Activated CD4-positive, CD25-positive, alpha-beta regulatory T cell (primary cell): ENCODE measurements around the gene USF2.
"Not testable (repeated sequence)": the region's sequence is repeated elsewhere in the genome, so short reads cannot be mapped to it uniquely, and the experiment has no call there.

Experiments
- DNase-seq, 4 experiments: peaks; one replicate each; lab custom pipeline; 2025; lab: John Stamatoyannopoulos, UW

USF2 gene, protein sequence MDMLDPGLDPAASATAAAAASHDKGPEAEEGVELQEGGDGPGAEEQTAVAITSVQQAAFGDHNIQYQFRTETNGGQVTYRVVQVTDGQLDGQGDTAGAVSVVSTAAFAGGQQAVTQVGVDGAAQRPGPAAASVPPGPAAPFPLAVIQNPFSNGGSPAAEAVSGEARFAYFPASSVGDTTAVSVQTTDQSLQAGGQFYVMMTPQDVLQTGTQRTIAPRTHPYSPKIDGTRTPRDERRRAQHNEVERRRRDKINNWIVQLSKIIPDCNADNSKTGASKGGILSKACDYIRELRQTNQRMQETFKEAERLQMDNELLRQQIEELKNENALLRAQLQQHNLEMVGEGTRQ

DNA sequence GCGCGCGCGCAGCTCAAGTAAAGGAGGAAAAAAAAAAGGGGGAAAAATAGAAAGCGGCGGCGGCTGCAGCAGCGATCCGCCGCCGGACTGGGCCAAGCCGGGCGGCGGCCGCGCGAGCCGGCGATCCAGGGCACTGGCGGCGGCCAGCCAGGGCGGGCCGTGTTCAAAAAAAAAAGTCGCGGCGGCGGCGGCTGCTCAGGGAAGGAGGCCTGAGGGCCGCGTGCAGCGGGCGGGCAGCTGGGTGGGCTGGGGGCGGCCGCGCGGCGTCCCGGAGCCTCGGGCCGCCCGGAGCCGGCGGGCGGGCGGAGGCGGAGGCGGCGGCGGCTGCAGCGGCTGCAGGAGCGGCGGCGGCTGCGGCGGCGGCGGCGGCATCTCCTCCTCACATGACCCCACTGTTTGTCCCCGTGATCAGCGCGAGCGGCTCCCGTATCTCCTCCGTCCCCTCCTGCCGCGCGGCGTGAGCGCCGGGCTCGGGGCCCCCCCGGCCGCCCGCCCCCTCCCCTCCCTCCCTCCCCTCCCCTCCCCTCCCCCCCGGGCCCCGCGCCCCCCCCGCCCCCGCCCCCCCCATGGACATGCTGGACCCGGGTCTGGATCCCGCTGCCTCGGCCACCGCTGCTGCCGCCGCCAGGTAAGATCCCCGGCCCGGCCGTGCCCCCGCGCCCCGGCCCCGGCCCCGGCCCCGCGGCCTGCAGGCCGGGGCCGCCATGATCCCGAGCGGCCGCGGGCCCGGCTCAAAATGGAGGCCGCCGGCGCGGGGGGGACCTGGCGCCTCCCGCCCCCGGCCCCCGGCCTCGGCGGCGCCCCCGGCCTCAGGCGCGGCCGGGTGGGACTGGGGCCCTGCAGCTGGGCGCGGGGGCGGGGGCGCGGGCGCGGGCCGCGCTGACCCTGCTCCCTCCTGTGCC, at the start of gene USF2:
USF2 (plus strand) TSS at position 427 of the 902 bp plus-strand sequence; CDS start at position 567, 140 bp downstream.
- peak; percentile 19 to 42 (median 28) for DNase-seq

DNA sequence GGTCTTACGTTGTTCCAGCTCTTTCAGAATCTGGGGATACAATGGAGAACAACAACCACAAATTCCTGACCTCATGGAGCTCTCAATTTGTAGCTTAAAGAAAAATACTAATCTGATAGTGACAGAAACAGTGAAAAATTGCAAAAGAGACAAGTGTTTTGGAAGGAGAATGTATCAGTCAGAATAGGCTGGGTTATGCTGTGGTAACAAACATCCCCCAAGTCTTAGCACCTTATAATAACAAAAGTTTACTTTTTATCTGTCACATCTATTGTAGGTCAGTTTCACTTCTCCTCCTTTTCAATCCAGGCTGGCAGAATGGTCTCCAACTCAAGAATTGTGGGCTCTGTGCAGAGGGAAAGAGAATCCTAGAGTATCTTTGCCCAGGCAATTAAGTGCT, 49.8 kb upstream of the USF2 start:
- no peak for DNase-seq

DNA sequence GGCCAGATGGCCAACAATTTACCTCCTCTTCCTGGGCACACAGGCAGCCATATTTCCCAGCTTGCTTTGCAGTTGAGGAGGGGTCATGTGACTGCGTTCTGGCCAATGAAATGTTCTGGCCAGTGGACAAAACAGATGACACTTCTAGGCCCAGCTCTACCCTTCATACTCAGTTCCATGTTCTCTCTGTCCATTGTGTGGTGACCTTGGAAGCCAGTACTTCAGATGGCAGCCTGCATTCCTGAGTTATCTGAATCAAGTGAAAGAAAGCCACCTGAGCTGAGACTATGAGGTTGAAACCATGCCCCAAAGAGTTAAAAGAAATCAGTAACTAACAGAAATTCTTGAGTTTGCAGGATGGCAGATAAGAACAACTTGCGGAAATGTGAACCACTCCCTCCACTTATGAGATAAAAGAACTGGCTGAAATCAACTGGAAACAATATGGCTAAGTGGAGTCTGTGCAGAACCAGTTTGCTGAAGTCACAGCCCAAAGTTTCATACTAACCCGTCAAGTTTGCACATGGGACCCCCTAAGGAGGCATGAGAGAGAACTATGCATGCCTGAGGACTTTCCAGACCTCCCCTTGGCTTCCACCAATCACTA, 48.3 kb upstream of the USF2 start:
- DNase-seq, result no peak

DNA sequence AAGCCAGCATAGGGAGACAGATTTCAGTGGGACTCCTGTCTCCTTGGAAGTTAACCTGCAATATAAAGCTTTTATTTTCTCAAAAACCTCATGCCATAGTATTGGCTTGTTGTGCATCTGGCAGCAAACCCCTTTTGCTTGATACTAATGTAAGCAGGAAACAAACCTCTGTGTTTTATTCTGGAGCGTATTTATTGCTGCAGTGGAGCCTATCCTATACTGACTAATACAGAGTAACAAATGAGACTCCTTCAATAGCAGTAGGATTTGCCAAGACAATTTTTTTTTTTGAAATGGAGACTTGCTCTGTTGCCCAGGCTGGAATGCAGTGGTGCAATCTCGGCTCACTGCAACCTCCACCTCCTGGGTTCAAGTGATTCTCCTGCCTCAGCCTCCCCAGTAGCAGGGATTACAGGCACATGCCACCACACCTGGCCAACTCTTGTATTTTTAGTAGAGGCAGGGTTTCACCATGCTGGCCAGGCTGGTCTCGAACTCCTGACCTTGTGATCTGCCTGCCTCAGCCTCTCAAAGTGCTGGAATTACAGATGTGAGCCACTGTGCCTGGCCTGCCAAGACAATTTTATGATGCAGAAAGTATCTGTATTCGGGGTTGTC, 47.7 kb upstream of the USF2 start:
- DNase-seq, result not testable (repeated sequence)

DNA sequence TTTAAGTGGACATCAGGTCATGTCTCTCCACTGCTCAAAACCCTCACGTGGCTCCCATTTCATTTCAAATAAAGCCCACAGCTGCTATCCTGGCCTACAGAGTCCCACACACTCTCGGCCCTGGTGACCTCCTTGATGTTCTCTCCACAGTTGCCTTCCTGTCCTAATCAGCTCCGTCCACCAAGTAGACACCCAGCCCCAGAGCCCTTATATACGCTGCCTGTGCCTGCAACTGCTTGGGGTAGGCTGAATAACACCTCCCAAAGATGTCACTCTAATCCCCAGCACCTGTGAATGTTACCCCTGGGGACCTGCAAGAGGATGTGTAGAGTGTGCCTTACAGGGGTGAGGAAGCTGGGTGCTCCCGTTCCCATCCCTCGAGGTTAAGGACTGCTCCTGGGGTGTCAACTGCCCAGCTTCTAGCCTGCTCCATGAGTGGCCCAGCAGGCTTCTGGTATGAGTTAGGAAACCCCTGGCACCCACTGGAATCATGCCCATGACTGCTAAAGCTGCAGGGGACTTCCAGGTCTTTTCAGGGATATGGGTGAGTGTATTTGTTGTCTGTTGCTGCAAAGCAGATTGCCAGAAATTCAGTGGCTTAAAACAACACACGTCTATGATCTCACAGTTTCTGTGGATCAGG, 46.3 kb upstream of the USF2 start:
- no peak for DNase-seq

DNA sequence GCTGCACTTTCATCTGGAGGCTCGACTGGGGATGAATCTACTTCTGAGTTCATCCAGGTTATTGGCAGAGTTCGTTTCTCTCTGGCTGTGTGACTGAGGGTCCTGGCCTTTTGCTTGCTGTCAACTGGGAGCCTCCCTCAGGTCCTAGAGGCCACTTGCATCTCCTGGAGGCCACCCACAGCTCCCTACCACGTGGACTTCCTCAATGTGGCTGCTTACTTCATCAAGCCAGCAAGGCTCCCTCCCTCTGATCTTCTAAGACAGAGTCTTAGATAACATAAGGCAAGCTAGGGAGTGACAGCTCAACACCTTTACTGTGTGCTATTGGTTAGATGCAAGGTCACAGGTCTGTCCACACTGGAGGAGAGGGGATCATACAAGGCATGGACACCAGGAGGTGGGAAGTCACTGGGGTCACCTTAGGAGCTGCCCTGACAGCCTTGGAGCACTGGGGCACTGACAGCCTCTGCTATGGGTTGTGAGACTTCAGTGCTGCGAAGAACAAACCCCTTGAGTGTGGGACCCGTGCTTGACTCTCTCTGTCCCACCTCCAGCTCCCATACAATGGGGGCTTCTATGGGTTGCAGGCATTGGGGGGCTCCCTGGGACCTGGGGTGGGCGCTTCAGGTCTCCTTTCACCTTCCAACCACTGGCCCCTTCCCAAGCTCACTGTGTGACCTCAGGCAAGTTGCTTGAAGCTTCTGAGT, 45.5 kb upstream of the USF2 start:
- no peak for DNase-seq

DNA sequence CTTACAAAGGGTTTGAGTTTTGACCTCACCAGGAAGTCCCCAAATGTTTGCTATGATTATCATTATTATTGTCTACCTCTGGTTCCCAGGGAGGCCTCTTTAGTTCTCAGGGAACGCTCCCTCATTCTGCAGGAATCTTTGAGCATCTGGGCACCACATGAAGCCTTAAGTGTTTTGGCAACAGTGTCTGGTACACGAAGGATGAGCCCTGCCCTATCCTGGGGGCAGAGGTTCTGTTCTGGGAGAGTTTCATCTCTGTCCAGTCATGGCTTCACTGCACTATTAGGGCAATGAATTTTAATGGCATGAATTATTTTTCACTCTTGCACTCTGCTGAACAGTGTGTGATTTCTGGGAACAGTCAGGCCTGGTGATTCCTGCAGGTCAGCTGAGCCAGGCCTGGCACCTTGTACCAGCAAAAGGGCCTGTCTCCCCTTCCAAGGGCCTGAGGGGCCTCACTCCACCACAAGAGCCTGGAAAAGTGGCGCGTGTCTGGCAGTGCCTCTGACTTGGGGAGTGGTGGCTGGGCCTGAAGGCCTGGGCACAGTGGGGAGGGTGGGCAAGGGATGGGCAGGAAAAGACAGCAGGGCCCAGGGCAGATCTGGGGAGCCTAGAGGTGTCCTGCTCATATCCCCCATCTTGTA, 44.8 kb upstream of the USF2 start:
- DNase-seq, result no peak

DNA sequence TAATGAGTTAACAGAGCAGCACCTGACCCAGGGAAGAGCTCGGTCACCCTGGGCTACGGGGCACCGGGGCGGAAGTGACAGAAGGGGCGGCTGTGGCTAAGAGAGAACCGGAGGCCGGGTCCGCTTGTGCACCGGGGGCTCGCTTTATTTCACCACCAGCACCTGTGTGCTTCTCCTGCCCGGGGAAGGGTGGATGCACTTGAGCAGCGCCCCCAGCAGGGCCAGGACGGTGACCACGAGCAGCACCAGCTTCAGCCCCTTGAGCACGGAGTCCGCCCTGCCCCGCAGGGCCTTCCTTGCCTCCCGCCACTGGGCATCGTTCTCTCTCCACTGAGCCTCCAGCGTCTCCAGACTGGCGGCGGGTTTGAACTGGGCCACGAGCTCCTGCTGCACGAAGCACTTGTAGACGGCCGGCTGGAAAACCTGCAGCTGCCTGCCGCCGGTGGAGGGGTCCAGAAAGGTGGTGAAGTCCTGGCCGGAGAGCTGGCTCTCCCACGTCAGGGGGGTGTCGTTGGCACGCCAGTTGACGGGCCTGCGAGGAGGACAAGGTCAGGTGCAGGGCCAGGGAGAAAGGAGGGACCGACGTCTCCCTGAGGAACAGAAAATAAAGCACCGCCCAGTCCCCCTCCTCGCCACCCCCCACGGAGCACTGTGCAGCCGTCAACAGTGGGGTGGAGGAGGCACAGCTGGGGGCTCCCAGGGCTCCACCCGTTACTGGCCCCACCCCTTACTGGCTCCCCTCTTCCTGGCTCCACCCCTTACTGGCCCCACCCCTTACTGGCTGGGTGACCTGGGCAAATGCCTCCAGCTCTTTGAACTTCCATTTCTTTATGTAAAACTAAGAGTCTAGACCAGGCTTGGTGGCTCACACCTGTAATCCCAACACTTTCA, 43.8 kb upstream of the USF2 start:
- DNase-seq, result no peak

DNA sequence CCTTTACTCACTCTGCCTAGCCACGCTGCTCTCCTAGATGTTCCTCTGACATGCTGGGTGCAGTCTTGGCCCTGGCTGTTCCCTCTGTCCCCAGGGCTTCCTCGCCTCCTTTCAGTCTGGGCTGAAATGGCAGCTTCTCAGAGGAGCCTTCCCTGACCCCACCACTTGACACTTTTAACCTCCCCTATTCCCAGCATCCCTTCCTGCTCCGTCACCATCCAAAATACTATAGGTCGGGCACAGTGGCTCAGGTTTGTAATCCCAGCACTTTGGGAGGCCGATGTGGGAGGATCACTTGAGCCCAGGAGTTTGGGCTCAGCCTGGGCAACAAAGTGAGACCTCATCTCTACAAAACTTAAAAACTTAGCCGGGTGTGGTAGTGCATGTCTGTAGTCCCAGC, 42.8 kb upstream of the USF2 start:
- DNase-seq, result no peak

DNA sequence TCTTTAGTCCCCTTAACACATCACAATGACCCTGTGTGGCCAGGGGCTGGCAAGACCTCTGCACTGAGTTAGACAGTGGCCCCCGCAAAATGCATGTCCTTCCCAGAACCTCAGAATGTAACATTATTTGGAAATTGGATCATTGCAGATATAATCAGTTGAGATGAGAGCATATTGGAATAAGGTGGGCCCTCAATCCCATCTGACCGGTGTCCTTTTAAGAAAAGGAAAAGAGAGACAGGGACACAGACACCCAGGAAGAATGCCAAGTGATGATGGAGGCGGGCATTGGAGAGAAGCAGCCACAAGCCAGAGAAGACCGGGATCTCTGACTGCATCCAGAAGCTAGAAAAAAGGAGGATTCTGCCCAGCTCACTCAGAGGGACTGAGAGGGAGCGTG, 42.0 kb upstream of the USF2 start:
- DNase-seq, result no peak

DNA sequence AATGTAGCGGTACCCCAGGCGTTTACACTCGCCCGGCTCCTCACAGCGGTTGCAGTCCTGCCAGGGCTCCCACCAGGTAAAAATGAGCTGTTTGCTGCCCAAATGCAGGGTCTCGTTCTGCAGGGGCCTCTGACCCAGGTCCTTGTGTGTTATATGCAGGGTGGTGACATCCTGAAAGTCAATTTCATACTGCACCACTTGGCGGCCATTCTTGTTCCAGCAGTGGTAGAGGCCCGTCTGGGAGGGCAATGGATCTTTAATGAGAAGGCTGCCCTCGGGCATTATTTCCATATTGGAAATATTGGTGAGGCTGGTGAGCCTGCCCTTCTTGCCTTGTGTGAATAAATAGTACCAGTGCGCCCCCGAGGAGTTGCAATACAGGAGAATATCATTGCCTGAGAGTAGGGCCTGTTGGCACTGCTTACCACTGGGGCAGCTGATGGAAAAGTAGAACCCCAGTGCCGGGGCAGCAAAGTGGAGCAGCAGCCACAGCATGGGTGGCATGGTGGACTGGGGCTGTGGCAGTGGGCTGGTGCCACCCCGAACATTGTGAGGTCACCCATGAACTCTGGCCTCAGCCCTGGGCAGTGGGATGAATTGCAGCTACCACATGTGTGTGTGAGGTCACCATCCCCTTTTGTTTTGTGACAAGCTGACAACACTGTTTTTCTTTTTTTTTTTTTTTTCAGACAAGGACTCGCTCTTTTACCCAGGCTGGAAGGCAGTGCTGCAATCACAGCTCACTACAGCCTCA, 40.4 kb upstream of the USF2 start, which contains the start of gene FAM187B:
FAM187B (minus strand) TSS at position 563 of the 754 bp plus-strand sequence; CDS start at position 504, 59 bp downstream.
- no peak for DNase-seq

DNA sequence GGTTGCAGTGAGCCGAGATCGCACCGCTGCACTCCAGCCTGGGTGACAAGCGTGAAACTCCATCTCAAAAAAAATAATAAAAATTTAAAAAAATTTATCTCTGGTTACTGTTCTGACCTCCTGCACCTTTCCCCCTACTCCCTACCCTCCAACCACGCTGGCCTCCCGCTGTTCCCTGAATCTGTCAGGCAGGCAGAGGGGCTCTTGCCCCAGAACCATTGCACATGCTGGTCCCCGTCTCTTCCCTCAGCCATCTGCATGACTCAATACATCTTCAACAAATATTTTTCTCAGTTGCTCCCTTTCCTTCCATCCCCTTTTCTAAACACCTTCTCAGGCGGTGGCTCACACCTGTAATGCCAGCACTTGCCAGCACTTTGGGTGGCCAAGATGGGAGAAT, 39.2 kb upstream of the USF2 start:
- DNase-seq, result no peak

DNA sequence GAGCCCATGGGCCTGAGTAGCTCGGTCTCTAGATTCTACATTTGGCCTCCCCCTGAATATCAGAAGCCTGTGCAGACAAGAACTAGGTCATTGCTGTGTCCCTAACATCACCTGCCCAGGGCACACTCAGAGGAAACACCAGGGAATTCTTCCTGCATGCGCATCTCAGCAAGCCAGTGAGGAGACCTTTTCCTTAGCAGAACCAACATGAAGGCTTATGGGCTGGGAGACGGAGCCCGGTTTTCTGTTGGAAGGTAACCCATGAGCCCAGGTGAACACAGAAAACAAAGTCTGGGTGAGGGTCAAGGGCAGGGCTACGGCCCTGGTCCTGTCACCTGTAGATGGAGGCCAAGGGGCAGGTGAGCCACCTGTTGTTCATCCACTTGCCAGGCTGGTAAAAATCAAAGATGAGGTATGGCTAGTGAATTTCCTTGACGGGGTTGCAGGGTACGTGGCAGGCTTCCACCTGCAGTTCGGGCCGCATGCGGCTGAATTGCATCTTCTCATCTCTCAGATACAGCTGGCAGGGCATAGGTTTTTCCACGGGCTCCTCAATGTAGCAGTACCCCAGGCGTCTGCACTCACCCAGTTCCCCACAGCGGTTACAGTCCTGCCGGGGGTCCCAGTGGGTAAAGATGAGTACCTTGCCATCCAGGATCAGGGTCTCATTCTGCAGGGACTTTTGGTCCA, 36.7 kb upstream of the USF2 start:
- DNase-seq, result no peak

DNA sequence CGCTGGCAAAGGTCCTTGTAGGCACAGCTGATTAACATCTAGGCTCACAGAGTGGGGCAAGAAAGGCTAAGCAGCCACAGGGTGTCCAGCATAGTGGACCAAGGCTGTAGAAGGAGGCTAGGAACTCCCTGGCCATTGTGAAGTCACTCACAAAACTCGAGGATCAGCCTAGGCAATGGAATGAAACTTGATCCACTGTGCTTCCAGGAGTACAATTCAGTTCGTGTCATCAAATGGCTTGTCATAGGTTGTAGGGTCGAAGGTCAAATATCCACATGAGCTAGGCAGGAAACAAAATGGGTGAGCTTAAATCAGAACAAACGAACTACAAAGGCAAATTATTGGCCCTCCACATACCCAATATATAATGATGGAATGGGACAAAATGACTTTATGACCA, 35.9 kb upstream of the USF2 start:
- DNase-seq, result no peak

DNA sequence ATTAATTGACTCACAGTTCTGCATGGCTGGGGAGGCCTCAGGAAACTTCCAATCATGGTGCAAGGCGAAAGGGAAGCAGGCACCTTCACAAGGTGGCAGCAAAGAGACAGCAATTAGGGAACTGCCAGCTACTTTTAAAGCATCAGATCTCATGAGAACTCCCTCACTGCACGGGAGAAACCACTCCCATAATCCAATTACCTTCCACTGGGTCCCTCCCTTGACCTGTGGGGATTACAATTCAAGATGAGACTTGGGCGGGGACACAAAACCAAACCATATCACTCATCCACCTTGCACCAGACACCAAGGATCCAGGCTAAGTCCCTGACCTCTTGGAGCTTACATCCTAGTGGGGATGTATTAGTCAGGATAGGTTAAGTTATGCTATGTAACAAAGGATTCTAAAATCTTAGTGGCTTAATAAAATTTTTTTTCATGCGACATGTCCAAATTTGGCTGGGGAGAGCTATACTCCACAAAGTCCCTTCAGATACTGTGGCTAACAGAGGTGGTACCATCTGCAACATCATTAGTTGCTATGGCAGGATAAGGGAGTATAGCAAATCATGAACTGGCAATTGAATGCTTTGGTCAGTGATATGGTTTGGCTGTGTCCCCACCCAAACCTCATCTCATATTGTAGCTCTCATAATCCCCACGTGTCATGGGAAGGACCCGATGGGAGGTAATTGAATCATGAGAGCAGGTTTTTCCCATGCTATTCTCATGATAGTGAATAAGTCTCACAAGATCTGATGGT, 31.9 kb upstream of the USF2 start:
- DNase-seq, result no peak

DNA sequence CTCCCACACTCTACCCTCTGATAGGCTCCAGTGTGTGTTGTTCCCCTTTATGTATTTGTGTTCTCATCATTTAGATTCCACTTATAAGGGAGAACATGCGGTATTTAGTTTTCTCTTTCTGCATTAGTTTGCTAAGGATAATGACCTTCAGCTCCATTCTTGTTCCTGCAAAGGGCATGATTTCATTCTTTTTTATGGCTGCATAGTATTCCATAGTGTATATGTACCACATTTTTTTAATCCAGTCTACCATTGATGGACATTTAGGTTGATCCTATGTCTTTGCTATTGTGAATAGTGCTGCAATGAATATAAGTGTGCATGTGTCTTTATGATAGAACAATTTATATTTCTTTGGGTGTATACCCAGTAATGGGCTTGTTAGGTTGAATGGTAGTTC, 29.2 kb upstream of the USF2 start:
- not testable (repeated sequence) for DNase-seq

DNA sequence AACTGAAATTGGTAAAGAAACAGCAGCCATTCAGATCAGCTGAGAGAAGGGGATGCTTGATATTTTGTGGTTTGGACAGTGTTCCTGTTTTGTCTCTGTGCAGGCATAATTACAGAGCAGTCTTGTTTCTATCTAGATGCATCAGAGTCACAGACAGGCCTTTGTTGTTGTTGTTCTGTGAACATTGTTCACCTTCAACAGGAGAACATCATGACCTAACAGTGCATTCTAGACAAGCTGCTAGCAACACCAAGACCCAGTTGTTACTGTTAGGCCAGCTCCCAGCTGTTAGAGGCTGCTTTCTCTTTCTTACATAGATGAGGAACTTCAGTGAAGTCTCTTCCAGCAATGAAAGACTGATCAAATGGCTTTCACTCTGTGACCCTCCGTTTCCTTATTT, 28.4 kb upstream of the USF2 start:
- DNase-seq, result no peak
